CD14-positive monocyte (primary cell): ENCODE measurements around the gene GRM4. TPM values are rescaled to one million over a fixed set of nuclear protein-coding genes. Genes with fewer than 3 reads are reported as not detected.

Experiments used
- DNase-seq, 3 donors: peaks; one replicate each; pipeline ENCODE4 v3.0.0-alpha.2; 2011 to 2022
- H2AFZ ChIP-seq: 2 replicates; pipeline ENCODE4 v1.6.0; 2012; ENCODE audit warnings: mild to moderate bottlenecking, low read depth, low read length, inconsistent platforms; ENCODE audit not compliant: insufficient read depth, poor library complexity, severe bottlenecking
- H3K27ac ChIP-seq, 2 donors: 1 replicate in 1 of 2; 2 replicates in 1 of 2; pipeline ENCODE4 v1.5.1; 2012 to 2013; ENCODE audit warnings: low read length in 2 of 2, control low read depth in 1 of 2, inconsistent platforms in 1 of 2, low read depth in 1 of 2, mild to moderate bottlenecking in 1 of 2
- H3K27me3 ChIP-seq, 2 donors: one replicate each; pipeline versions ENCODE4 v1.6.0 to v1.6.1; 2011 to 2013; ENCODE audit warnings: low read length in 2 of 2; ENCODE audit not compliant: control insufficient read depth in 2 of 2, insufficient read depth in 2 of 2
- H3K36me3 ChIP-seq, 2 donors: replicated peaks in 1 of 2; 1 replicate in 1 of 2; 2 replicates in 1 of 2; pipeline versions ENCODE4 v1.5.1 to v1.6.1; 2012 to 2013; ENCODE audit warnings: low read length in 2 of 2, control low read depth in 1 of 2, inconsistent platforms in 1 of 2, mild to moderate bottlenecking in 1 of 2; ENCODE audit not compliant: insufficient read depth in 2 of 2, control insufficient read depth in 1 of 2
- H3K4me1 ChIP-seq, 2 donors: 1 replicate in 1 of 2; 2 replicates in 1 of 2; pipeline versions ENCODE4 v1.5.1 to v1.6.1; 2012 to 2013; ENCODE audit warnings: low read length in 2 of 2, control low read depth in 1 of 2, inconsistent platforms in 1 of 2, mild to moderate bottlenecking in 1 of 2, moderate library complexity in 1 of 2; ENCODE audit not compliant: insufficient read depth in 2 of 2, control insufficient read depth in 1 of 2
- H3K4me2 ChIP-seq: replicated peaks from 2 replicates; pipeline ENCODE3; 2012; ENCODE audit warnings: low read length, moderate library complexity, mild to moderate bottlenecking; ENCODE audit not compliant: poor library complexity, severe bottlenecking; ENCODE audit errors: extremely low read depth
- H3K4me3 ChIP-seq, 3 experiments: fragments of 200-600 bp in 1 of 3; sonication (generic) in 1 of 3; replicated peaks in 1 of 3; 1 replicate in 2 of 3; 2 replicates in 1 of 3; pipeline ENCODE4 v1.5.1; 2011 to 2013; ENCODE audit warnings: low read length in 3 of 3, mild to moderate bottlenecking in 3 of 3, control low read depth in 2 of 3, low read depth in 2 of 3, inconsistent platforms in 1 of 3, moderate library complexity in 1 of 3
- H3K79me2 ChIP-seq: 2 replicates; pipeline ENCODE4 v1.6.0; 2012; ENCODE audit warnings: mild to moderate bottlenecking, control low read depth, inconsistent platforms, low read length, moderate library complexity; ENCODE audit not compliant: insufficient read depth
- H3K9ac ChIP-seq: 2 replicates; pipeline ENCODE4 v1.6.0; 2017; ENCODE audit warnings: low read length, mild to moderate bottlenecking; ENCODE audit not compliant: insufficient read depth, poor library complexity, severe bottlenecking
- H3K9me3 ChIP-seq, 2 donors: replicated peaks in 1 of 2; 1 replicate in 1 of 2; 2 replicates in 1 of 2; pipeline versions ENCODE4 v1.5.1 to v1.6.1; 2012 to 2013; ENCODE audit warnings: low read length in 2 of 2, control low read depth in 1 of 2; ENCODE audit not compliant: control insufficient read depth in 1 of 2, insufficient read depth in 1 of 2
- H4K20me1 ChIP-seq: 2 replicates; pipeline ENCODE4 v1.6.0; 2012; ENCODE audit warnings: mild to moderate bottlenecking, low read length, control low read depth, moderate library complexity; ENCODE audit not compliant: insufficient read depth
- H3K27ac Mint-ChIP-seq, 7 donors: one replicate each; pipeline ENCODE4 v1.8.0; 2020; ENCODE audit warnings: mild to moderate bottlenecking in 7 of 7, mixed read lengths in 7 of 7, moderate library complexity in 6 of 7, inconsistent platforms in 2 of 7
- H3K27me3 Mint-ChIP-seq, 3 donors: one replicate each; pipeline ENCODE4 v1.8.0; 2021 to 2022; ENCODE audit warnings: low read depth in 3 of 3, mild to moderate bottlenecking in 3 of 3, mixed read lengths in 3 of 3, moderate library complexity in 3 of 3, inconsistent platforms in 1 of 3
- H3K36me3 Mint-ChIP-seq, 2 donors: one replicate each; pipeline ENCODE4 v1.8.0; 2020; ENCODE audit warnings: mixed read lengths in 2 of 2, inconsistent platforms in 1 of 2, mild to moderate bottlenecking in 1 of 2
- H3K4me1 Mint-ChIP-seq: one replicate; pipeline ENCODE4 v1.8.0; 2020; ENCODE audit warnings: mild to moderate bottlenecking, mixed read lengths
- H3K4me3 Mint-ChIP-seq, 2 donors: one replicate each; pipeline ENCODE4 v1.8.0; 2020; ENCODE audit warnings: mild to moderate bottlenecking in 2 of 2, mixed read lengths in 2 of 2, moderate library complexity in 1 of 2
- H3K9me3 Mint-ChIP-seq, 7 donors: one replicate each; pipeline ENCODE4 v1.8.0; 2020 to 2022; ENCODE audit warnings: mixed read lengths in 7 of 7, mild to moderate bottlenecking in 6 of 7, moderate library complexity in 6 of 7, inconsistent platforms in 2 of 7
- WGBS: methylation state at CpG from one replicate; pipeline ENCODE4 v1.1.5; 2013; ENCODE audit warnings: missing lambda C conversion rate; ENCODE audit not compliant: insufficient coverage; 5-methylcytosine and 5-hydroxymethylcytosine counted together
- intact Hi-C, 2 donors: fragments of 100-400 bp; cut with micrococcal nuclease; formaldehyde crosslinking; loops; one replicate each; pipeline versions ENCODE4 v1.15.0 to v1.15.1; 2023
- polyA plus RNA-seq, 3 donors: library from polyadenylated mRNA; depleted of rRNA in 1 of 3; unstranded in 2 of 3; stranded (reverse) in 1 of 3; fragments of 300-500 nt in 2 of 3; fragments of >200 nt in 1 of 3; fragmentation: Illumina TruSeq in 2 of 3; gene quantifications; 1 replicate in 2 of 3; 2 replicates in 1 of 3; pipeline ENCODE4 v1.2.3, GENCODE V29; 2012 to 2021
- TF ChIP-seq, protein P1 (sequence below): fragments of 200-600 bp; IDR thresholded peaks from one replicate; pipeline ENCODE4 v1.8.0; 2022; ENCODE audit warnings: antibody characterized with exemption, mild to moderate bottlenecking

GRM4 gene
- polyA plus RNA-seq, 3 donors = not detected

DNA sequence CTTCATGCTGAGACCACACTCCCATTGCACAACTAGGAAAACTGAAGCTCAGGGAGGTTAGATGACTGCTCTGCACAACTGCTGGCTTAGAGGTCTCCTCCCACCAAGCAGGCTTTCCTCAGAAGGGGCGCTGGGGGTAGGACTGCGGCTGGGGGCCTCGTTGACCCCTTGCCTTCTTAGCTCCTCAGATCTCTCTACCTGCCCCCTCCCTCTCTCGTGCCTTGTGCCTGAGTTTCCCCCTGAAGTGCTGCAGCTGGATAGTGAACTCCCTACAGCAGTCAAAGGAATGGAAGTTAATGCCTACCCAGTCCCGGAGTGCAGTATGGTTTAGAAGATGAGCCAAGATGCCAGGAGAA is 149.8 kb downstream of the GRM4 start:
- peaks cover 11% of the 10 kb centered on the region for H3K4me1 Mint-ChIP-seq
- no peaks in the 10 kb centered on the region for H3K36me3 Mint-ChIP-seq
- Histone ChIP-seq H3K9me3 (no peaks in the 10 kb centered on the region), H3K4me2 (no peak overlapping the region), H3K79me2 (no peaks in the 10 kb centered on the region), H3K27ac (no peak overlapping the region), H3K9ac (no peak overlapping the region), H2AFZ (peak overlapping the region; percentile 17), H3K4me1 (peaks cover 0 to 10% of the 10 kb centered on the region in 2 donors), H4K20me1 (no peaks in the 10 kb centered on the region), H3K27me3 (peaks cover 0 to 2% of the 10 kb centered on the region in 2 donors), H3K36me3 (no peaks in the 10 kb centered on the region), H3K4me3 (no peak overlapping the region)
- peak overlapping the region in 1 of 2 donors; percentile 43 for H3K4me3 Mint-ChIP-seq
- 80% methylated on average over 1 of the region's 5 CpGs for WGBS
- no peak overlapping the region for H3K27ac Mint-ChIP-seq
- TF ChIP-seq, protein P1, sequence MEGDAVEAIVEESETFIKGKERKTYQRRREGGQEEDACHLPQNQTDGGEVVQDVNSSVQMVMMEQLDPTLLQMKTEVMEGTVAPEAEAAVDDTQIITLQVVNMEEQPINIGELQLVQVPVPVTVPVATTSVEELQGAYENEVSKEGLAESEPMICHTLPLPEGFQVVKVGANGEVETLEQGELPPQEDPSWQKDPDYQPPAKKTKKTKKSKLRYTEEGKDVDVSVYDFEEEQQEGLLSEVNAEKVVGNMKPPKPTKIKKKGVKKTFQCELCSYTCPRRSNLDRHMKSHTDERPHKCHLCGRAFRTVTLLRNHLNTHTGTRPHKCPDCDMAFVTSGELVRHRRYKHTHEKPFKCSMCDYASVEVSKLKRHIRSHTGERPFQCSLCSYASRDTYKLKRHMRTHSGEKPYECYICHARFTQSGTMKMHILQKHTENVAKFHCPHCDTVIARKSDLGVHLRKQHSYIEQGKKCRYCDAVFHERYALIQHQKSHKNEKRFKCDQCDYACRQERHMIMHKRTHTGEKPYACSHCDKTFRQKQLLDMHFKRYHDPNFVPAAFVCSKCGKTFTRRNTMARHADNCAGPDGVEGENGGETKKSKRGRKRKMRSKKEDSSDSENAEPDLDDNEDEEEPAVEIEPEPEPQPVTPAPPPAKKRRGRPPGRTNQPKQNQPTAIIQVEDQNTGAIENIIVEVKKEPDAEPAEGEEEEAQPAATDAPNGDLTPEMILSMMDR = no peak
- H3K9me3 Mint-ChIP-seq = peaks cover 0 to 5% (median 2%) of the 10 kb centered on the region in 7 donors
- no peak for DNase-seq
- intact Hi-C loops = no loop called here
- H3K27me3 Mint-ChIP-seq = peaks cover 4 to 14% (median 9%) of the 10 kb centered on the region in 3 donors

DNA sequence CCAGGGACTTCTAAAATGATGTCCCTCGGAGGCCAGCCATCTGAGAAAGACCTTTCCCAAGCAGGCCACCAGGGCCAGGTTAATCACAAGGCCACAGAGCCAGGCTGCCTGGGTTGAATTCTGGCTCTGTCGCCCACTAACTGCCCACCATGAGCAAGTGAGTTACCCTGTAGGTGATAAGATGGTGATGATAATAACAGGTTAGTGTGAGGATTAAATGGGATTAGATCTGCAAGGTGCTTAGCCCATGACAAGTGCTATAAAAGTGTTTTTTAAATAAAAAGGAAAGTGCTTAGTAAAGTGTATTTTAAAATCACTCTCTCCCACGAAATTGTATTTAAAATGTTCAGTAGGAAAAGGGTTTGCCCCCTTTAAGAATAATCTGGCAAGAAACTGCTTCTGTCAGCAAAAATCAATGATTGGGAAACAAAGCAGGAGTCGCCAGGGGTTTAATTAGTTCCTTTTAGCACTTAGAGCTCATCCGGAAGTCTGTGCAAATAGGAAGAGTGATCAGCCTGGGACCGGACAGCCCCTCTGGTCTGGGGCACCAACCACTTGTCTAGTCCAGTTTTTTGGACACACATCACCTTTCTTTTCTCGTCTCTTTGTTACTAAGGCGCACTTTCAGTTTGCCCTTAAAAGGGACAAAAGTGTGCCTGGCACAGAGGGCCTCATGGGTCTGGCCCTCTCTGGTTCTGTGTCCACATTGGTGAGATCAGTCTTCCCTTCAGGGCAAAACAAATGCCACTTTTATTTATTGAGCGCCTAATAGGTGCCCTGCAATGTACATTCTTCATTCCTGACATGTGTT is 150.4 kb downstream of the GRM4 start:
- H3K4me3 ChIP-seq = no peak overlapping the region
- peaks cover 0 to 10% of the 10 kb centered on the region in 2 donors for H3K4me1 ChIP-seq
- no peak overlapping the region for H3K27ac Mint-ChIP-seq
- WGBS = 50% methylated on average over 6 of the region's 9 CpGs
- peak overlapping the region in 1 of 2 donors; percentile 43 for H3K4me3 Mint-ChIP-seq
- H3K27ac ChIP-seq = no peak overlapping the region
- H3K9me3 Mint-ChIP-seq = peaks cover 0 to 5% (median 2%) of the 10 kb centered on the region in 7 donors
- peak overlapping the region; percentile 17 for H2AFZ ChIP-seq
- H3K27me3 Mint-ChIP-seq = peaks cover 4 to 16% (median 11%) of the 10 kb centered on the region in 3 donors
- no peaks in the 10 kb centered on the region for H3K79me2 ChIP-seq
- H3K27me3 ChIP-seq = peaks cover 0 to 2% of the 10 kb centered on the region in 2 donors
- TF ChIP-seq, protein P1 = no peak
- no peak for DNase-seq
- H3K36me3 ChIP-seq = no peaks in the 10 kb centered on the region
- intact Hi-C loops = no loop called here
- H3K4me2 ChIP-seq = no peak overlapping the region
- peaks cover 11% of the 10 kb centered on the region for H3K4me1 Mint-ChIP-seq
- H3K9ac ChIP-seq = no peak overlapping the region
- no peaks in the 10 kb centered on the region for H3K9me3 ChIP-seq
- no peaks in the 10 kb centered on the region for H3K36me3 Mint-ChIP-seq
- no peaks in the 10 kb centered on the region for H4K20me1 ChIP-seq
